Mammary epithelial cell (primary cell): ENCODE data around the gene THBS3.

Experiments used
- EZH2 ChIP-seq: IDR thresholded peaks from 2 replicates; pipeline ENCODE4 v1.6.1; 2012; ENCODE audit warnings: low read length, inconsistent platforms, borderline replicate concordance
- TF ChIP-seq, protein P1 (sequence below), 2 donors: IDR thresholded peaks in 1 of 2; conservative IDR thresholded peaks in 1 of 2; 2 replicates each; pipeline ENCODE4 v1.5.1; 2011 to 2012; ENCODE audit warnings: inconsistent platforms in 2 of 2, low read length in 2 of 2, mild to moderate bottlenecking in 2 of 2, control low read depth in 1 of 2, low read depth in 1 of 2; ENCODE audit not compliant: insufficient read depth in 1 of 2; ENCODE audit errors: extremely low read depth in 1 of 2

GRCh38 chr1:155254228-155254713 is 46.6 kb upstream of the THBS3 start:
- TF ChIP-seq, protein P1, sequence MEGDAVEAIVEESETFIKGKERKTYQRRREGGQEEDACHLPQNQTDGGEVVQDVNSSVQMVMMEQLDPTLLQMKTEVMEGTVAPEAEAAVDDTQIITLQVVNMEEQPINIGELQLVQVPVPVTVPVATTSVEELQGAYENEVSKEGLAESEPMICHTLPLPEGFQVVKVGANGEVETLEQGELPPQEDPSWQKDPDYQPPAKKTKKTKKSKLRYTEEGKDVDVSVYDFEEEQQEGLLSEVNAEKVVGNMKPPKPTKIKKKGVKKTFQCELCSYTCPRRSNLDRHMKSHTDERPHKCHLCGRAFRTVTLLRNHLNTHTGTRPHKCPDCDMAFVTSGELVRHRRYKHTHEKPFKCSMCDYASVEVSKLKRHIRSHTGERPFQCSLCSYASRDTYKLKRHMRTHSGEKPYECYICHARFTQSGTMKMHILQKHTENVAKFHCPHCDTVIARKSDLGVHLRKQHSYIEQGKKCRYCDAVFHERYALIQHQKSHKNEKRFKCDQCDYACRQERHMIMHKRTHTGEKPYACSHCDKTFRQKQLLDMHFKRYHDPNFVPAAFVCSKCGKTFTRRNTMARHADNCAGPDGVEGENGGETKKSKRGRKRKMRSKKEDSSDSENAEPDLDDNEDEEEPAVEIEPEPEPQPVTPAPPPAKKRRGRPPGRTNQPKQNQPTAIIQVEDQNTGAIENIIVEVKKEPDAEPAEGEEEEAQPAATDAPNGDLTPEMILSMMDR (conservative IDR thresholded peaks at IDR 0.05 in 1 of 2, IDR thresholded peaks at IDR 0.05 in 1 of 2; ENCODE audit: extremely low read depth in 1 of 2, insufficient read depth in 1 of 2, low read depth in 1 of 2, low read length in 2 of 2): no peak
- TF ChIP-seq EZH2: no peak
